ENCODE results near the gene NOTCH1.

The NOTCH1 gene

GRCh38 chr9:136586391-136586953 lies 40.6 kb upstream of the NOTCH1 start:
- H3K27ac ChIP-seq (ENCODE audit: low read length), result peak overlapping the region; percentile 100
- H3K9me3 ChIP-seq (ENCODE audit: insufficient read depth, low read length, severe bottlenecking), result no peaks in the 10 kb centered on the region
- H3K4me3 ChIP-seq (ENCODE audit: low read depth in 1 of 2, low read length in 2 of 2), result peak overlapping the region in 1 of 2 experiments; percentile 61; a peak in 2 of 4 replicates
- peaks cover 73% of the 10 kb centered on the region for H3K4me1 ChIP-seq (ENCODE audit: insufficient read depth, low read length)
- no peak overlapping the region for H2AFZ ChIP-seq (ENCODE audit: low read depth, low read length)
- DNase-seq (no peak), ATAC-seq (ENCODE audit: insufficient read depth, low read depth) (no peak)
- H3K4me2 ChIP-seq (ENCODE audit: insufficient read depth, low read length), result peak overlapping the region; percentile 73
- H3K36me3 ChIP-seq (ENCODE audit: insufficient read depth, low read length), result peaks cover 5% of the 10 kb centered on the region; the same call in 1 of the 2 replicates
- H4K20me1 ChIP-seq (ENCODE audit: insufficient read depth, low read length), result no peaks in the 10 kb centered on the region
- TF ChIP-seq CTCF (IDR thresholded peaks at IDR 0.05; ENCODE audit: borderline replicate concordance, extremely low read depth, low read length, poor library complexity, severe bottlenecking) (no peak), EZH2 (IDR thresholded peaks at IDR 0.05; ENCODE audit: borderline replicate concordance, low read depth, low read length, severe bottlenecking) (no peak)
- H3K79me2 ChIP-seq (ENCODE audit: insufficient read depth, low read length), result peaks cover 38% of the 10 kb centered on the region
- H3K9ac ChIP-seq (ENCODE audit: low read depth, low read length), result peak overlapping the region; percentile 95
- H3K27me3 ChIP-seq (ENCODE audit: insufficient read depth, low read length, poor library complexity), result no peaks in the 10 kb centered on the region

- no peak for DNase-seq
- Histone ChIP-seq H3K4me1 (ENCODE audit: insufficient read depth, low read length) (peaks cover 73% of the 10 kb centered on the region), H3K79me2 (ENCODE audit: insufficient read depth, low read length) (peaks cover 38% of the 10 kb centered on the region), H3K36me3 (ENCODE audit: insufficient read depth, low read length) (peaks cover 5% of the 10 kb centered on the region; the same call in 1 of the 2 replicates), H3K9ac (ENCODE audit: low read depth, low read length) (peak overlapping the region; percentile 95), H4K20me1 (ENCODE audit: insufficient read depth, low read length) (no peaks in the 10 kb centered on the region), H2AFZ (ENCODE audit: low read depth, low read length) (no peak overlapping the region), H3K4me2 (ENCODE audit: insufficient read depth, low read length) (peak overlapping the region; percentile 73), H3K27ac (ENCODE audit: low read length) (peak overlapping the region; percentile 100), H3K9me3 (ENCODE audit: insufficient read depth, low read length, severe bottlenecking) (no peaks in the 10 kb centered on the region), H3K27me3 (ENCODE audit: insufficient read depth, low read length, poor library complexity) (no peaks in the 10 kb centered on the region), H3K4me3 (ENCODE audit: low read depth in 1 of 2, low read length in 2 of 2) (peak overlapping the region in 1 of 2 experiments; percentile 61; a peak in 1 of 4 replicates)
- TF ChIP-seq EZH2 (IDR thresholded peaks at IDR 0.05; ENCODE audit: borderline replicate concordance, low read depth, low read length, severe bottlenecking) (no peak), CTCF (IDR thresholded peaks at IDR 0.05; ENCODE audit: borderline replicate concordance, extremely low read depth, low read length, poor library complexity, severe bottlenecking) (no peak)
- no peak for ATAC-seq (ENCODE audit: insufficient read depth, low read depth)
These were observed 39.8 kb upstream of the NOTCH1 start for GRCh38 chr9:136585531-136586120.

GRCh38 chr9:136584934-136585333 lies 39.1 kb upstream of the NOTCH1 start:
- H3K4me3 ChIP-seq (ENCODE audit: low read depth in 1 of 2, low read length in 2 of 2), result no peak overlapping the region; a peak in 1 of 4 replicates
- peak overlapping the region; percentile 100 for H3K27ac ChIP-seq (ENCODE audit: low read length)
- H4K20me1 ChIP-seq (ENCODE audit: insufficient read depth, low read length), result no peaks in the 10 kb centered on the region
- H2AFZ ChIP-seq (ENCODE audit: low read depth, low read length), result no peak overlapping the region
- ATAC-seq (ENCODE audit: insufficient read depth, low read depth) (no peak), DNase-seq (no peak)
- TF ChIP-seq CTCF (IDR thresholded peaks at IDR 0.05; ENCODE audit: borderline replicate concordance, extremely low read depth, low read length, poor library complexity, severe bottlenecking), result no peak
- TF ChIP-seq EZH2 (IDR thresholded peaks at IDR 0.05; ENCODE audit: borderline replicate concordance, low read depth, low read length, severe bottlenecking), result no peak
- H3K36me3 ChIP-seq (ENCODE audit: insufficient read depth, low read length), result peaks cover 5% of the 10 kb centered on the region; the same call in 1 of the 2 replicates
- no peaks in the 10 kb centered on the region for H3K9me3 ChIP-seq (ENCODE audit: insufficient read depth, low read length, severe bottlenecking)
- H3K4me2 ChIP-seq (ENCODE audit: insufficient read depth, low read length), result peak overlapping the region; percentile 73
- H3K9ac ChIP-seq (ENCODE audit: low read depth, low read length), result peak overlapping the region; percentile 95
- H3K27me3 ChIP-seq (ENCODE audit: insufficient read depth, low read length, poor library complexity), result no peaks in the 10 kb centered on the region
- peaks cover 38% of the 10 kb centered on the region for H3K79me2 ChIP-seq (ENCODE audit: insufficient read depth, low read length)
- H3K4me1 ChIP-seq (ENCODE audit: insufficient read depth, low read length), result peaks cover 67% of the 10 kb centered on the region

All from DND-41 (cell line).